GM21825 (cell line): Measurements from ENCODE around the gene PYGO2.

Experiments used
- ATAC-seq: cut with Tn5 transposase; IDR thresholded peaks from one replicate; pipeline ENCODE4 v1.9.1; 2021; ENCODE audit warnings: mild to moderate bottlenecking, moderate library complexity; ENCODE audit not compliant: unreplicated experiment

PYGO2 gene

GRCh38 chr1:154963643-154964042 is 2.1 kb upstream of the PYGO2 start:
- ATAC-seq: no peak

- no peak for ATAC-seq
Observed at GRCh38 chr1:154962795-154963330, 1.3 kb upstream of the PYGO2 start.

GRCh38 chr1:154962156-154962749 is 671 bp upstream of the PYGO2 start:
- ATAC-seq: no peak

GRCh38 chr1:154960446-154961136 is 991 bp downstream of the PYGO2 start:
- ATAC-seq: no peak

DNA sequence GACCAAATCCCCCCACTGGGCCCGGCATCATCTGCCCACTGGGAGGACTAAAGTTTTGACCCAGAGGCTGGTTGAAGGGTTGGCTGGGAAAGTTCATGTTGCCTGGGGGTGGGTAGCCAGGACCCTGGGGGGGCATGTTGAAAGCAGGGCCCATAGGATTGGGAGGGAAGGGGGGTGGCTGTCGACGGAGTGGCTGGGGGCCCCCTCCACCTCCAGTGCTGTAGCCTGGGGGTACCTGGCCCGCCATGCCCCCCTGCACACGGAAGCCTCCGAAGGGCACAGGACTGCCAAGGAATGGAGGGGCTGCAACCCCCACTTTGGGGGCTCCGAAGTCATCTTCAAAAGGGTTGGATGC is 2.2 kb downstream of the PYGO2 start:
- no peak for ATAC-seq

GRCh38 chr1:154958681-154959425 is 2.7 kb downstream of the PYGO2 start:
- ATAC-seq: no peak

- ATAC-seq: no peak
Observed at GRCh38 chr1:154958036-154958435, 3.5 kb downstream of the PYGO2 start.

DNA sequence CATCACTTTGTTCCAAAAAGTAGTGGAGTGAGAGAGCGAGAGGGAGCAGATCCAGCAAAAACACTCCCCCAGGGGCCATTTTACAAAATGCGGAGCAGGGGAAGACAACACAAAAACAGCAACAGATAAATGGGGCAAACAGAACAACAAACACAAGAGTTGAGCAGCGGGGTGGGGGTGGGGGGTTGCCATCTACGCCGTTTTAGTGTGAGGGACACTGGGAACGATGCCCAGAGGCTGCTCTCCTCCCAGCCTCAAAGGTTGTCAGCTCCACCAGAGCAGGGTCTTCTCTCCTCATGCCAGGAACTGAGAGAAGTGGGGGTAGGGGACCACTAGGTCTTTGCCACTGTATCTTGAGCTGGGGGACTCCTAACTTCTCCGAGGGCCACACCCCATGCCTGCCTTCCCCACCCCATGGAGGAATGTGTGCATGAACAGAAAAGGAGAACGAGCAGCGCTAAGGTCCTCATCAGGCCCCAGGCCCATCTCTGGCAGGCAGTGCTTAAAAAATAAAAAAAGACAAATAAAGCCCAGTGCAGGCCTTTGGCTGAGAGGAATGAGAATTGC is 4.4 kb downstream of the PYGO2 start:
- no peak for ATAC-seq

GRCh38 chr1:154956544-154956941 is 5.0 kb downstream of the PYGO2 start:
- no peak for ATAC-seq

GRCh38 chr1:154955718-154956543 is 5.7 kb downstream of the PYGO2 start, which contains the start of gene PBXIP1:
Gene PBXIP1 (minus strand): TSS chr1:154956099. CDS start chr1:154953721, 2,378 bp downstream.
- ATAC-seq: peak; percentile 52

DNA sequence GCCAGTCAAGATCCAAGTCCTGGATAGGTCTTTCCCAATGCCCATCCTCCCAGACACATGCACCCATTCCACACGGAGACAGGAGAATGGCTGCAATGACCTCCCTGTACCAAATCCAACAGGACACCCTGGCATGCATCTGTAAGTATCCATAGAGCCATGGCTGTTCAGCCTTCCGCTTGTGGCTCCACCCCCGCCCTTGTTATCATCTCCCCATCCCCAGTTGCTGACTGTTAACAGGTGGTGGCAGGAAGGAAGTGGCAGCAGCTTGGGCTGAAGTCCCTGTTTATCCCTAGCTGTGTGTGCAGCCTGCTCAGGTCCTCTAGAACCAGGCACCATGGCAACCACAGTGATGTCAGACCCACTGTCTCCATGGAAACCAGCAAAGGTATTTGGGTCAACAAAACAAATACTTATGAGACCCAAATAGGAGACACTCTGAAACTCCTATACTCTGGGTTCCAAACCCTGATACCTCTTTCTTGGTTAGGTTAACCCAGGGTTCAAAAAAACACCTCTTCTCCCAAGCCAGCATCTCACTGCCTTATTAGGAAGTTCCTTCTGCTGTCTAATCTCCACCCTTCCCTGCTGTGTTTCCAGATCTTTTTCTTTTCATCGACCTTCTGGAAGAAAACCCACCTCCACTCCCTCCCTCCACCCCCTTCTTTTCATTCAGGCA is 6.4 kb downstream of the PYGO2 start:
- peak; percentile 51 for ATAC-seq

- ATAC-seq: no peak
Observed at GRCh38 chr1:154954541-154954940, 7.0 kb downstream of the PYGO2 start.

- no peak for ATAC-seq
Observed at GRCh38 chr1:154953611-154954038, 8.0 kb downstream of the PYGO2 start.

DNA sequence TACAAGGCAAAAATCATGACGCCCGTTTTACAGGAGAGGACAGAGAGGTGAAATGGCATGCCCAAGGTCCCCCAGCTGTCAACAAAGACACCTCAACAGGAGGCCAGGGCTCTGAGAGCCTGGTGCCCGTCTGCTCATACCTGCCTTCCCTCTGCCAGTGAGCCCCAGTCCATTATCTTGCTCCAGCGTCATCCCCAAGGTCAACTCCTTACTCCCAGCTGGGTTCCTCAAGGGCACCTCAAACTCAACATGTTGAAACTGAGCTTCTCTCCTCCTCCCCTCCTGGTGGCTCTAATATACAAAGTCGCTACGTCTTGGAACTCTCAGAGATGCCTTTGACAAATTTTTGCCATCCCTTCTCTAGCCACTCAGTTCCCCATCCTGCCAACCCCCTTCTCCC is 8.9 kb downstream of the PYGO2 start:
- ATAC-seq: no peak

- ATAC-seq: no peak
Observed at GRCh38 chr1:154951901-154952657, 9.5 kb downstream of the PYGO2 start.

GRCh38 chr1:154948079-154948478 is 13.5 kb downstream of the PYGO2 start:
- ATAC-seq: no peak

DNA sequence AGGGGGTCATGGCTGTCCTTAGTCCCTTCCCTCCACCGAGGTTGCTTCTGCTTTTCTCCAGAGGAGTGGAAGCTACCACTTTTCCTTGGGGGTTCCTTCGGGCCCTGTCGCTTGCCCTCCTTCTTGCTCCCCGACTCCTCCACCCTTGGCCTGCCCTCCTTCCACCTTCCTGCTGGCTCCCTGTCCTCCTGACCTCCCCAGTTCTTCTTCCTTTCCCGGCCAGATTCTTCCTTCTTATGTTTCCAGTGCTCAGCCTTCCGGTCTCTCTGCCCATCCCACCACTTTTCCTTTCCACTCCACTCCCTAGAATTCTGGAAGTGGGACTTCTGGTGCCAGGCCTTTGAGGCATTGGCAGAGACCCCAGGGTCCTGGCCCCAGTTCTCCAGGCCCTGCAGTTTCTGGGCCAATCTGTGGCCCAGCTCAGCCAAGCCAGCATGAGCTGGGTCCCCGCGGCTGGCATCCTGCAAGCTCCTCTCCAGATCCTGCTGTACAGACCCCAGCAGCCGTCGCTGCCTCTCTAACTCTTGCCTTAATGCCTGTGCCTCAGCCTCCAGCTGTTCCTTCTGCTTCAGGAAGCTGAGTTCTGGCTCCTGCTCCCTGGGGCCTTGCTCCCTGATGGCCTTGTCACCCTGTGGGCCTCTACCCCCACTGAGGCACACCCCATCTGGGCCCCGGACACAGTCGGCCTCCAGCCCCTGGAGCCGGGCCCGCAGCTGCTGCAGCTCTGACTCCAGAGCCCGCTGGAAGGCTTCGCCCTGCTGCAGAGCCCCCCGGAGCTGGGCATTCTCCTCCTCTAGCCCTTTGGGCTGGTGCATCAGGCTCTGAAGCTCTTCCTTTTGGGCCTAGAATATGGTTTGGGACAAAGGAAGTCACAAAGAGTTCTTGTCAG is 15.4 kb downstream of the PYGO2 start:
- no peak for ATAC-seq
